IPS-11a (cell line): Measurements from ENCODE around the gene GSKIP.

Source experiments
- H3K4me3 ChIP-seq: one replicate; pipeline ENCODE4 v1.5.1; 2013; ENCODE audit warnings: low read depth, low read length, control low read depth

The GSKIP gene

GRCh38 chr14:96416292-96416691 lies 53.0 kb downstream of the GSKIP start:
- no peak overlapping the region for H3K4me3 ChIP-seq

DNA sequence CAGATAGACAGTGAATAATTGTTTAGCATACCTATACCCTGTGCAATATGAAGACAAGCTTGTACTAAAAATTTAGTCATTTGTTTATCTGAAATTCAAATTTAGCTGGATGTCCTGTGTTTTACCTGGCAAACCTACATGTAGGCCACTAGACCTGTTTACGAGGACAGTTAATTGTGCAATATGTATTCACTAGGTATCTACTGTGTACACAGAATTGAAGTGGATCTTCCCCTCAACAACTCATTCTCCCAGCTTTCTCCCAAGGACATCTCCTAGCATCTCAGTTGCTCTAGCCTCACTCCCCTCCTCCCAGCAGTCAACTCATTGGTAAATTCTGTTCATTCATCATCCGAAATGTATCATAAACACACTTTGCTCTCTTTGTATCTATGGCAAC lies 53.9 kb downstream of the GSKIP start:
- no peak overlapping the region for H3K4me3 ChIP-seq

GRCh38 chr14:96418075-96418474 lies 54.7 kb downstream of the GSKIP start:
- H3K4me3 ChIP-seq = no peak overlapping the region

DNA sequence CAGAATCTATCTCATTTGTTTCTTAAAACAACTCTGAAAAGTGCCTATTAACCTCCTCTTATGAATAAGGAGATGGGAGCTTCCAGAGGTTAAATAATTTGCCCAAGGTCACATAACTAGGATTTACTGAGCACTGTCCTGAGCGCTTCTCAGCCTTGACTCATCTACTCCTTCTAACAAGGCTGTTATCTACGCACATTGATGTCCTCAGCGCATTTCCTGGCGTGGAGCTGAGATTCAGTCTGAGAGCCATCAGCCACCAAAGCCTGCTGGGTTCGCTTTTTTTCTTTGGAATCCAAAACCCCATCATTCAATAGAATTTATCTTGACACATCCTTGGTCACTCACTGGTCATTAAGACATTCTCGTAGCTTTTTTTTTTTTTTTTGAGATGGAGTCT lies 57.9 kb downstream of the GSKIP start:
- no peak overlapping the region for H3K4me3 ChIP-seq

DNA sequence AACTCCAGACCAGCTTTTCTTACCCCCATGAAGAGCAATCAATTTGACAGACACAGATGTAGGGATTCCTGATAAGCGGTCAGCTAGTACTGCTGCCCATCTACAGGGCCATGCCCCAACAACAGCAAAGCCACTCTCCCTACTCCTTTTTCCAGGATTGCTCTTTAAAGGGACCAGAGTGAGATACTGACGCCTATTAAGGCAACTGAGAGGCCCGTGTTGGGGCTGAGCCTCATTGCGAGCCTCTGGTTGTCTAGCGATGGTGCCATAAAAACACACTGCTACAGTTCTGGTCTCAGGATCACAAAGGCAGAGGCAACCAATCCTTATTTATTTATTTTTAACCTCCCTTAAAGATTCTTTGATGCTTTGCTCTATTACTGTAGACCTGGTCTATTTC lies 59.7 kb downstream of the GSKIP start:
- no peak overlapping the region for H3K4me3 ChIP-seq

DNA sequence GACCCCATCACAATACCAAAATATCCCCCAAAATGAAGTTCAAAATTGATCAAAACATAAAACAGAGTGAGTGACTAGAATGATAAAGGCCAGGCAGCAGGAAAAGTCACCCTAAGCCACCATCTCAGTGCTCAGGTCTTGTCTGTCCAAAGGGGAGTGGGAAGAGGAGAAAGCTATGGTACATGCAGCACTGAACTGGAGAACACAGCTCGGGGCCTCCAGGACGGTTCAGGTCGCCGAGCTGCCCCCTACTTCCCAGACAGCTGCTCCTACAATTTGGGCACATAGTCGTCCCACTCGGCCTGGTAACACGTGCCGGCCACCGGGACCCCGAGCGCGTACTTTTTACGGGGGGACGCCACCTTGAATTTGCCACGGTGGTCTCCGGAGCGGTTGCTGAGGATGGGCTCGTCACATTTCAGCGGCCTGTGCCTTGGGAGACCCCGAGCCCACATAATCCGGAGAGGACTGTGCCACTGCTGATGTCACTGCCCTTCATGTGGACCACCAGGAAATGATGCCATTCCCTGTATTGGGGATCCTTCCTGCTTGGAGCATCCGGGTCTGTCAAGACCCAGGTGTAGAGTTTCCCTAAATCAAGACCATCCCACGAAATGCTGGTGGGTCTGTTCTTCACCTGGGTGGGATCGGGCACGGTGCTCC lies 60.3 kb downstream of the GSKIP start:
- H3K4me3 ChIP-seq = no peak overlapping the region

GRCh38 chr14:96424109-96424989 lies 61.0 kb downstream of the GSKIP start:
- no peak overlapping the region for H3K4me3 ChIP-seq

DNA sequence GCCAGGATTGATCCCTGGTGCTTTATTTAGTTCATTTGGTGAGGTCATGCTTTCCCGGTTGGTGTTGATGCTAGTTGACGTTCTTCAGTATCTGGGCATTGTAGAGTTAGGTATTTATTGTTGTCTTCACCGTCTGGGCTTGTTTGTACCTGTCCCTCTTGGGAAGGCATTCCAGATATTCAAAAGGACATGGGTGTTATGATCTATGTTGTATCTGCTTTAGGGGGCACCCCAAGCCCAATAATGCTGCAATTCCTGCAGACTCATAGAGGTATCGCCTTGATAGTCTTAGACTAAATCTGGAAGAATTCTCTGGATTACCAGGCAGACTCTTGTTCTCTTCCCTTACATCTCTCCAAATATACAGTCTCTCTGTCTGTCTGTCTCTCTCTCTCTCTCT lies 70.7 kb downstream of the GSKIP start:
- H3K4me3 ChIP-seq = no peak overlapping the region
